Measurements from ENCODE around the gene C1R. TPM values are rescaled to one million over a fixed set of nuclear protein-coding genes. Genes with fewer than 3 reads are reported as not detected.

C1R gene
- total and polyA plus RNA-seq, 4 donors: 268 to 525 (median 434) TPM

GRCh38 chr12:7072554-7072953 is 19.7 kb downstream of the C1R start:
- Histone ChIP-seq H3K9ac (ENCODE audit: insufficient read depth in 1 of 2, low read length in 2 of 2) (no peak overlapping the region), H3K36me3 (ENCODE audit: control insufficient read depth in 4 of 4, insufficient read depth in 4 of 4, low read length in 4 of 4) (peaks cover 0 to 6% (median 4%) of the 10 kb centered on the region in 4 donors), H3K4me3 (no peak overlapping the region), H3K9me3 (ENCODE audit: control insufficient read depth in 4 of 4, insufficient read depth in 3 of 4, low read length in 3 of 4) (no peaks in the 10 kb centered on the region), H3K27me3 (ENCODE audit: control insufficient read depth in 3 of 3, insufficient read depth in 3 of 3, low read length in 2 of 3) (no peaks in the 10 kb centered on the region), H3K27ac (ENCODE audit: low read depth in 1 of 2, low read length in 1 of 2) (no peak overlapping the region), H3K4me1 (ENCODE audit: control insufficient read depth in 5 of 5, insufficient read depth in 5 of 5, low read length in 5 of 5) (peaks cover 0 to 1% (median 0%) of the 10 kb centered on the region in 5 donors)
- DNase-seq (no peak), ATAC-seq (ENCODE audit: insufficient read depth, low FRiP score) (no peak)
- WGBS, 2 donors: 86 to 90% methylated on average over 6 of the region's 6 CpGs
- TF ChIP-seq CTCF (IDR thresholded peaks at IDR 0.05; ENCODE audit: control extremely low read depth, extremely low read depth): no peak

- no peak overlapping the region for H3K27ac ChIP-seq (ENCODE audit: low read depth in 1 of 2, low read length in 1 of 2)
- H3K9me3 ChIP-seq (ENCODE audit: control insufficient read depth in 4 of 4, insufficient read depth in 3 of 4, low read length in 3 of 4): no peaks in the 10 kb centered on the region
- no peak overlapping the region for H3K9ac ChIP-seq (ENCODE audit: insufficient read depth in 1 of 2, low read length in 2 of 2)
- 91% methylated on average over 6 of the region's 6 CpGs for WGBS, 2 donors
- H3K4me3 ChIP-seq: no peak overlapping the region
- DNase-seq: no peak
- peaks cover 0 to 1% (median 0%) of the 10 kb centered on the region in 5 donors for H3K4me1 ChIP-seq (ENCODE audit: control insufficient read depth in 5 of 5, insufficient read depth in 5 of 5, low read length in 5 of 5)
- no peak for TF ChIP-seq CTCF (IDR thresholded peaks at IDR 0.05; ENCODE audit: control extremely low read depth, extremely low read depth)
- no peak for ATAC-seq (ENCODE audit: insufficient read depth, low FRiP score)
- no peaks in the 10 kb centered on the region for H3K27me3 ChIP-seq (ENCODE audit: control insufficient read depth in 3 of 3, insufficient read depth in 3 of 3, low read length in 2 of 3)
- peaks cover 0 to 8% (median 6%) of the 10 kb centered on the region in 4 donors for H3K36me3 ChIP-seq (ENCODE audit: control insufficient read depth in 4 of 4, insufficient read depth in 4 of 4, low read length in 4 of 4)
Measured at GRCh38 chr12:7072035-7072434, 20.2 kb downstream of the C1R start.

- DNase-seq: no peak
- H3K4me3 ChIP-seq: no peak overlapping the region
- no peaks in the 10 kb centered on the region for H3K9me3 ChIP-seq (ENCODE audit: control insufficient read depth in 4 of 4, insufficient read depth in 3 of 4, low read length in 3 of 4)
- peaks cover 0 to 13% (median 7%) of the 10 kb centered on the region in 4 donors for H3K36me3 ChIP-seq (ENCODE audit: control insufficient read depth in 4 of 4, insufficient read depth in 4 of 4, low read length in 4 of 4)
- H3K4me1 ChIP-seq (ENCODE audit: control insufficient read depth in 5 of 5, insufficient read depth in 5 of 5, low read length in 5 of 5): peaks cover 0 to 1% (median 0%) of the 10 kb centered on the region in 5 donors
- H3K27ac ChIP-seq (ENCODE audit: low read depth in 1 of 2, low read length in 1 of 2): no peak overlapping the region
- no peaks in the 10 kb centered on the region for H3K27me3 ChIP-seq (ENCODE audit: control insufficient read depth in 3 of 3, insufficient read depth in 3 of 3, low read length in 2 of 3)
- no peak for TF ChIP-seq CTCF (IDR thresholded peaks at IDR 0.05; ENCODE audit: control extremely low read depth, extremely low read depth)
- 82 to 90% methylated on average over 6 of the region's 6 CpGs for WGBS, 2 donors
- no peak overlapping the region for H3K9ac ChIP-seq (ENCODE audit: insufficient read depth in 1 of 2, low read length in 2 of 2)
- ATAC-seq (ENCODE audit: insufficient read depth, low FRiP score): no peak
Measured at GRCh38 chr12:7069386-7069785, 22.9 kb downstream of the C1R start.

DNA sequence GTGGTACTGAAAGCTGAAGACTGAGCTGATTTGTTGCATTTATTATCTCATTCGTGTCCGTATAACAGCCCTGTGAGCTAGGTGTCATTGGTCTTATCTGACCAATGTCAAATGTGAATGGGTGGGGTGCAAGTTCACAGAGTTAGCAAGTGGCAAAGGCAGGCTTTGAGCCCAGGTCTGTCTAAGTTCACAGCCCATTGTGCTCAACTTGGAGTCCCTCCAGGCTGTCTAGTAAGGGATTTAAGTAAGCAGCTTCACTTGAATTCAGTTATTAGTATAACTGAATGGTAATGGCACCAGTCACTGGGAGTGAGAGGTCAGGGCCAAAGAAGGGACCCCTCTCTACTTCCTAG is 23.3 kb downstream of the C1R start:
- H3K4me1 ChIP-seq (ENCODE audit: control insufficient read depth in 5 of 5, insufficient read depth in 5 of 5, low read length in 5 of 5): peaks cover 0 to 1% (median 0%) of the 10 kb centered on the region in 5 donors
- DNase-seq (no peak), ATAC-seq (ENCODE audit: insufficient read depth, low FRiP score) (no peak)
- no peak overlapping the region for H3K4me3 ChIP-seq
- 38 to 59% methylated on average over 2 of the region's 2 CpGs for WGBS, 2 donors
- no peaks in the 10 kb centered on the region for H3K9me3 ChIP-seq (ENCODE audit: control insufficient read depth in 4 of 4, insufficient read depth in 3 of 4, low read length in 3 of 4)
- peak overlapping the region in 1 of 2 donors; percentile 17 for H3K27ac ChIP-seq (ENCODE audit: low read depth in 1 of 2, low read length in 1 of 2)
- no peak overlapping the region for H3K9ac ChIP-seq (ENCODE audit: insufficient read depth in 1 of 2, low read length in 2 of 2)
- peaks cover 0 to 13% (median 7%) of the 10 kb centered on the region in 4 donors for H3K36me3 ChIP-seq (ENCODE audit: control insufficient read depth in 4 of 4, insufficient read depth in 4 of 4, low read length in 4 of 4)
- no peak for TF ChIP-seq CTCF (IDR thresholded peaks at IDR 0.05; ENCODE audit: control extremely low read depth, extremely low read depth)
- no peaks in the 10 kb centered on the region for H3K27me3 ChIP-seq (ENCODE audit: control insufficient read depth in 3 of 3, insufficient read depth in 3 of 3, low read length in 2 of 3)

Data from lung (tissue), 12 donors.